OCI-LY7 (cell line): ENCODE data around the gene ITGAD. TPM values are rescaled to one million over a fixed set of nuclear protein-coding genes. Genes with fewer than 3 reads are reported as not detected.

Source experiments
- BruUV-seq: library from RNA; stranded (reverse); fragments of 400-500 nt; replicated peaks from 2 replicates; lab custom pipeline; 2021; lab: Mats Ljungman, UMichigan
- CTCF ChIA-PET: fragments of 300-600 bp; sonication (Branson Sonifier 250); formaldehyde crosslinking; loops from one replicate; lab custom pipeline; 2022; ENCODE audit warnings: antibody characterized with exemption; ENCODE audit not compliant: unreplicated experiment; lab: Charles Lee
- POLR2A ChIA-PET: fragments of 300-600 bp; sonication (Branson Sonifier 250); formaldehyde crosslinking; loops from one replicate; lab custom pipeline; 2022; ENCODE audit warnings: antibody characterized with exemption; lab: Charles Lee
- DNase-seq: peaks from one replicate; pipeline ENCODE4 v3.0.0-alpha.2; 2015; ENCODE audit warnings: low spot score
- H2AFZ ChIP-seq: fragments of 200-600 bp; sonication (generic), shearing (Covaris generic); 2 replicates; pipeline ENCODE4 v1.6.1; 2014; ENCODE audit warnings: mild to moderate bottlenecking, antibody characterized with exemption, low read length, moderate library complexity
- H3K27ac ChIP-seq: fragments of 200-600 bp; sonication (generic); 2 replicates; pipeline ENCODE4 v1.5.1; 2014; ENCODE audit warnings: mixed run types, low read depth, mild to moderate bottlenecking, moderate library complexity, low read length, inconsistent platforms; ENCODE audit not compliant: poor library complexity, severe bottlenecking
- H3K36me3 ChIP-seq: fragments of 200-600 bp; sonication (generic); 2 replicates; pipeline ENCODE4 v1.6.1; 2014; ENCODE audit warnings: mild to moderate bottlenecking, antibody characterized with exemption, low read length, moderate library complexity, mixed read lengths; ENCODE audit not compliant: insufficient read depth
- H3K4me1 ChIP-seq: fragments of 200-600 bp; sonication (generic); 2 replicates; pipeline ENCODE4 v1.5.1; 2014; ENCODE audit warnings: mild to moderate bottlenecking, low read length; ENCODE audit not compliant: insufficient read depth, poor library complexity, severe bottlenecking
- H3K4me2 ChIP-seq: fragments of 200-600 bp; sonication (generic); 2 replicates; pipeline ENCODE4 v1.6.1; 2014; ENCODE audit warnings: mild to moderate bottlenecking, low read length
- H3K4me3 ChIP-seq: fragments of 200-600 bp; sonication (generic); 2 replicates; pipeline ENCODE4 v1.5.1; 2014; ENCODE audit warnings: mild to moderate bottlenecking, low read depth, low read length; ENCODE audit not compliant: poor library complexity, severe bottlenecking
- H3K79me2 ChIP-seq: fragments of 200-600 bp; sonication (generic); 2 replicates; pipeline ENCODE4 v1.6.1; 2016; ENCODE audit warnings: low read depth, mild to moderate bottlenecking, low read length, moderate library complexity, mixed read lengths; ENCODE audit not compliant: insufficient read depth
- H3K9me2 ChIP-seq: fragments of 200-600 bp; sonication (generic); 2 replicates; pipeline ENCODE4 v1.6.1; 2016; ENCODE audit warnings: mild to moderate bottlenecking, low read length, mixed read lengths; ENCODE audit not compliant: insufficient read depth
- H3K9me3 ChIP-seq: fragments of 200-600 bp; sonication (generic); 2 replicates; pipeline ENCODE4 v1.6.1; 2014; ENCODE audit warnings: mild to moderate bottlenecking, mixed run types, low read length, mixed read lengths
- H4K20me1 ChIP-seq: fragments of 200-600 bp; sonication (generic); 2 replicates; pipeline ENCODE4 v1.6.1; 2014; ENCODE audit warnings: mild to moderate bottlenecking, antibody characterized with exemption, low read length, moderate library complexity, mixed read lengths; ENCODE audit not compliant: insufficient read depth
- CTCF ChIP-seq: fragments of 200-600 bp; sonication (generic); conservative IDR thresholded peaks from 2 replicates; pipeline ENCODE4 v1.5.1; 2014; ENCODE audit warnings: mild to moderate bottlenecking, antibody characterized with exemption, low read length, moderate library complexity, mixed read lengths
- EZH2phosphoT487 ChIP-seq: fragments of 200-600 bp; sonication (generic); IDR thresholded peaks from 2 replicates; pipeline ENCODE4 v1.6.1; 2018; ENCODE audit warnings: low read depth, borderline replicate concordance, mild to moderate bottlenecking, mixed run types, antibody characterized with exemption, low read length, moderate library complexity, mixed read lengths
- intact Hi-C: fragments of 100-400 bp; cut with micrococcal nuclease; formaldehyde crosslinking; loops from one replicate; pipeline ENCODE4 v1.10.0; 2022; ENCODE audit not compliant: unreplicated experiment
- total RNA-seq, 2 experiments: library from RNA; depleted of rRNA in 1 of 2; stranded (reverse); fragments of >200 nt in 1 of 2; shearing (Covaris generic) in 1 of 2; gene quantifications; 2 replicates each; pipeline ENCODE4 v1.2.3, GENCODE V29; 2014 to 2022

Gene ITGAD
- total RNA-seq, 2 experiments from 2014 or later: not detected

DNA sequence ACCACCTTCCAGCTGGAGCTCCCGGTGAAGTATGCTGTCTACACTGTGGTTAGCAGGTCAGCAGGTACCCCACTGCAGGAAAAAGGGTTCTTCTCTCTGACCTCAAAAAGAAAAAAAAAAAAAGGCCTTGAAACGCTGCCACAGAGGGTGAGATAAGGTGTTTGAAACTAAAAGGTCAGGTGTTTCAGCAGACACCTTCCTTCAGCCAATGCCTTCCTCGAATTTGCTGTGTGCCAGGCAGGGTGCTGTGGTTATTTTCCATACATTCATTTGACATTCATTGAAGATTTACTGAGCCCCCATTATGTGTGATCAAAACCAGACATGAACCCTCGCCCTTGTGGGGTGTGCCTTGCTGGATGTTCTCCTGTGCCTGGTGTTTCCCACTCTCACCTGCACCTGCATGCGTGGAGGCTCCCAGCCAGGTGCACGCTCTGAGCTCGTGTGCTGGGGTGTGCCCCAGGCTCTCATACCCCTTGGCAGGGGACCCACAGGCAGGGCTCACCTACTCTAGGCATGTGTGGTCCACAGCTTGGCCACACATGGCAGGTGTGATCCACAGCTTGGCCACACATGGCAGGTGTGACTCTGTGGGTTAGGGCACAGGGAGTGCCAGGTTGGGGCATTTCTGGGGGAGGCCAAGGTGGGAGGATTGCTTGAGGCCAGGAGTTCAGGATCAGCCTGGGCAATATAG is 15.8 kb upstream of the ITGAD start:
- no peaks in the 10 kb centered on the region for H4K20me1 ChIP-seq
- no peak overlapping the region for H3K4me2 ChIP-seq
- TF ChIP-seq CTCF (no peak), EZH2phosphoT487 (no peak)
- no peak overlapping the region for H3K4me3 ChIP-seq
- H2AFZ ChIP-seq: no peak overlapping the region
- POLR2A ChIA-PET: no interaction called here
- no peak for DNase-seq
- H3K79me2 ChIP-seq: no peaks in the 10 kb centered on the region
- no peaks in the 10 kb centered on the region for H3K9me2 ChIP-seq
- H3K4me1 ChIP-seq: no peaks in the 10 kb centered on the region
- CTCF ChIA-PET: no interaction called here
- no peaks in the 10 kb centered on the region for H3K9me3 ChIP-seq
- no peaks in the 10 kb centered on the region for H3K36me3 ChIP-seq
- BruUV-seq: no TSS peak
- no peak overlapping the region for H3K27ac ChIP-seq
- intact Hi-C loops: no loop called here

DNA sequence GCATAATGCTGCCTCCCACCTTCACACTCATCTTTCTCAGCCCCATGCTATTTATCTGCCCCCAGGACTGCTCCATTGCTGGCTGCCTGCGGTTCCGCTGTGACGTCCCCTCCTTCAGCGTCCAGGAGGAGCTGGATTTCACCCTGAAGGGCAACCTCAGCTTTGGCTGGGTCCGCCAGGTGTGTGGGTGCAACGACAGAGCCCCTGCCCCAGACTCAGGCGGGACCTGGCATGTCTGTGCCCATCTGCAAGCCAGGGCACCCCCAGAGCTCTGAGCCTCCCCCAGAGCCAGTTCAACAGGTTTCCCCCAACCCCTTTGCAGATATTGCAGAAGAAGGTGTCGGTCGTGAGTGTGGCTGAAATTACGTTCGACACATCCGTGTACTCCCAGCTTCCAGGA is 12.9 kb upstream of the ITGAD start:
- H3K27ac ChIP-seq: no peak overlapping the region
- no peak overlapping the region for H3K4me3 ChIP-seq
- no peaks in the 10 kb centered on the region for H3K4me1 ChIP-seq
- CTCF ChIA-PET: no interaction called here
- H4K20me1 ChIP-seq: no peaks in the 10 kb centered on the region
- H3K9me2 ChIP-seq: no peaks in the 10 kb centered on the region
- POLR2A ChIA-PET: no interaction called here
- H3K9me3 ChIP-seq: no peaks in the 10 kb centered on the region
- TF ChIP-seq EZH2phosphoT487: no peak
- no peak for TF ChIP-seq CTCF
- no peak for DNase-seq
- H3K4me2 ChIP-seq: no peak overlapping the region
- H2AFZ ChIP-seq: no peak overlapping the region
- no TSS peak for BruUV-seq
- no peaks in the 10 kb centered on the region for H3K36me3 ChIP-seq
- H3K79me2 ChIP-seq: no peaks in the 10 kb centered on the region
- intact Hi-C loops: no loop called here

GRCh38 chr16:31382485-31383161 is 10.5 kb upstream of the ITGAD start:
- Histone ChIP-seq H3K27ac (no peak overlapping the region), H3K4me3 (no peak overlapping the region), H3K4me1 (no peaks in the 10 kb centered on the region), H3K79me2 (no peaks in the 10 kb centered on the region), H3K9me3 (no peaks in the 10 kb centered on the region), H2AFZ (no peak overlapping the region), H4K20me1 (no peaks in the 10 kb centered on the region), H3K4me2 (no peak overlapping the region), H3K9me2 (no peaks in the 10 kb centered on the region), H3K36me3 (no peaks in the 10 kb centered on the region)
- ChIA-PET CTCF (interaction anchor here (0.6 kb wide), 1 partner anchor 74 kb away, joined by 3 read pairs; no protein-coding TSS in a partner anchor), POLR2A (interaction anchor here (0.7 kb wide), 1 partner anchor 107 kb away, joined by 3 read pairs; no protein-coding TSS in a partner anchor)
- TF ChIP-seq CTCF (peak; percentile 91), EZH2phosphoT487 (no peak)
- intact Hi-C loops: no loop called here
- BruUV-seq: no TSS peak
- peak; percentile 54 for DNase-seq
